EH (cell line): ENCODE results near the gene ARHGEF4.
"Not testable (repeated sequence)": the region's sequence is repeated elsewhere in the genome, so short reads cannot be mapped to it uniquely, and the experiment has no call there.

Experiments
- DNase-seq: peaks from one replicate; pipeline ENCODE4 v3.0.0-alpha.2; 2015; ENCODE audit warnings: low read depth

ARHGEF4 gene

DNA sequence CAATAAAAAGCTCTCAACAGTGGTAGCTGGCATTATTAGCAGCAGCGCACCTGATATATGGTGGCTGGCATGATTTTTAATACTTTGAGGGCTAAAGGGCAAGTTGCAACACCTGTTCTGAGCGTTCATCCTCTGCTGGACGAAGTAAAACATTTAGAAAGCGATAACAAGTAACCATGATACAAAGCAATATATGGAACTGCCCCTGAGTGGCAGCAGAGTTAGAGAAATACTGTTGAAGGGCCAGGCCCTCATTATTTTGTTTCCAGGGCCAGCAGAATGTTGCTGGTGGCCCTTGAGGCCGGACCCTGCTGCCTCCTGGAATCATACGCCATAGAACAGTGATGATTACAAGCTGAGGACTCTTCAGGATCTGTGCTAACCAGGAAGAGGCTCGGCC lies 47.8 kb downstream of the ARHGEF4 start:
- no peak for DNase-seq

DNA sequence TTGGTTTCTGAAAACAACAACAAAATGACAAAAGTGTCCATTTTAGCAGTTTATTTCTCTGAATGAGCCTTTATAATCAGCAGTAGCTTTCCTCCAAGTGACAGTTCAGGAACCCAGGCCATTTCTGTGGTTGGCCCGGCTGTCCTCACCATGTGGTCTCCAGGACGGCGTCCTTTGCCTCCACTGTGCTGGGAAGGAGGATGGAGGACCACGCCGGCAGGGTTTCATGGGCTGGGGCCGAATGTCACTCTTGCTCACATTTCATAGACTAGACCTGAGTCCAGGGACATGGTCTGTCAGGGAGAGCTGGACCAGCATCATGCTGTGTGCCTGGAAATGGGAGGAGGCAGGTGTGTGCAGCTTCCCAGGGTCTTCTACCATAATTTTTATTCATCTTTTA lies 50.9 kb downstream of the ARHGEF4 start:
- no peak for DNase-seq

DNA sequence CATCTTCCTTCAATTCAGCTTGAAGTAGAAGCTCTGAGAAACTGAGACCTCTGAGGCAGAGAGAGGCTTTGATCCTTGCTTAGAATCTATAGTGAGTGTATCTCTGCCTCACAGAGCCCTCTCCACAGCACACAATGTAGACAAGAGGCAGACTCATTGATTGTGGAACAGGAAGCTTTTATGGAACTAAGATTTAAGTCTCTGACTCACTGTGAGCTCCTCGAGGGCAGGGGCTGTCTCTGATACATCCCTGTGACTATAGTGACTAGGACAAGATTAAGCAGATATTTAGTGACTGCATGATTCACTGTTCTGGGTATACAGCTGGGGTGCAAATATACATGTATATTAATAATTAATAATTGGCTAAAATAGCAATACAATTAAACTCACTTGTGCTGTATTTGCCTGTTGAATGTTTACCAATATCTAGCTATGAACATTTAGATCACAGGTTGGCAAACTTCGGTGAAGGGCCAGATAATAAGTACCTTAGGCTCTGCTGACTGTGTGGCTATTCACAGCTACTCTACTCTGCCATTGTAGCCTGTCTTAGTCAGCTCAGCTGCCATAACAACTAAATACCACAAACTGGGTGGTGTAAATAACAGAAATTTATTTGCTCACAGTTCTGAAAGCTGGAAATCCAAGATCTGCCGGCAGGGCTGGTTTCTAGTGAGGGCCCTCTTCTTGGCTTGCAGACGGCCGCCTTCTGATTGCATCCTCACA lies 54.4 kb downstream of the ARHGEF4 start:
- no peak for DNase-seq

DNA sequence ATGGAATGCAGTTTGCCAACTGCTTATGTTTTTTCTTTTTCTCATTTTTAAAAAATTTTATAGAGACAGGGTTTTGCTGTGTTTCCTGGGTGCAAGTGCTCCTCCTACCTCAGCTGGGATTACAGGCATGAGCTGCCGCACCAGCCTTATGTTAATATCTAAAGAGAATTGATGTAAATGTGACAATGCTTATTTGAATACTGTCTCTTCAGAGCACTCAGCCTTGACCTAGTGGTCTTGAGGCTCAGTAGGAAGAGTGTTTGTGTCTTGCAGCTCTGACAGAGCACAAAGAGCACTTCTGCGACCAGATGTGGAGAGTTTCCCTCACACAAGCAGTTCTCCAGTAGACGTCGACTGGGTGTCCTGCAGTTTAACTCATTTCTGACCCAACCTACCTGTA lies 55.3 kb downstream of the ARHGEF4 start:
- DNase-seq = no peak

DNA sequence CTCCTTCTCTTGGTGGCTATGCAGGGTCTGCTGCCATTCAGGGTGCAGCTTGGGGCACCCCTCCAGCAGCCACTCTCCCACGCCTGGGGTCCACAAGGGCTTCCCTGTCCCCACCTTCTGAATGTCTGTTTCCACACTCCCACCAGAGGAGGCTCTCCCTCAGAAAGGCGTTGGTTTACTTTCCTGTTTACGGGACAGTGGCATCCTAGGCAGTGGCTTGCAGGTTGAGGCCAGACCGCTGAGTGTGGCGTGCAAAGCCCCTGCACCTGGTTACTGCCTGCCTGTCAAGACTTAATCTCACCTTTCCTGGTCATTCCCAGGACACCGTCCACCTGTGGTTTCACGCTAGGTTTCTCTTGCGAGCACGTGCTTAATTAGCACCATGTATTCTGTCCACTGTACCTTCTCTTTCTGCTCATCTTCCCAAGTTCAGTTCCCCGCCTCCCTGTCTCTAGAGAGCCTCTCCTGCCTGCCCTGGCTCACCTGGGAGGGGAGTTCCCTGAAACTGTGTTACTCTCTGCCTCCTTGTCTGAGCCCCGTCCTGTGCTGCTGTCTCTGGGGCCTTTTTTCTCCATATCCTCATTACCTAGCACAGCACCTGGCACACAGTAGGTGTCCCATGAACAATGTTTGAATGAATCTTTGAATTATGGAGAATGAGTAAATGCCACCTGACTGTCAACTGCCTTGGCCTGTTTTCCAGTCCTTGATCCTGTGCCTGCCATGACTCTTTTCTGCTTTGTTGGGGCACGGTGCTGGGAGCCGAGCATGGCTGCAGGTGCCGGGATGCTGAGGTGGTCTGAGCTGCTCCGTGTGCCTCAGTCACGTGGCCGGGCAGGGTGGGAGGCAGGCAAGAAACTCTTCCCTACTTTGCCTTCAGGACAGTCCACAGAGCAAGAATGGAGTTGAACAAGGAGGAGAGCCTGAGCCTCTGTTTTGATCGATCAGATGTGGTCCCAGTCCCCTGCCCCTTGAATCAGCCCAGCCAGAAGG lies 56.4 kb downstream of the ARHGEF4 start:
- DNase-seq = no peak

DNA sequence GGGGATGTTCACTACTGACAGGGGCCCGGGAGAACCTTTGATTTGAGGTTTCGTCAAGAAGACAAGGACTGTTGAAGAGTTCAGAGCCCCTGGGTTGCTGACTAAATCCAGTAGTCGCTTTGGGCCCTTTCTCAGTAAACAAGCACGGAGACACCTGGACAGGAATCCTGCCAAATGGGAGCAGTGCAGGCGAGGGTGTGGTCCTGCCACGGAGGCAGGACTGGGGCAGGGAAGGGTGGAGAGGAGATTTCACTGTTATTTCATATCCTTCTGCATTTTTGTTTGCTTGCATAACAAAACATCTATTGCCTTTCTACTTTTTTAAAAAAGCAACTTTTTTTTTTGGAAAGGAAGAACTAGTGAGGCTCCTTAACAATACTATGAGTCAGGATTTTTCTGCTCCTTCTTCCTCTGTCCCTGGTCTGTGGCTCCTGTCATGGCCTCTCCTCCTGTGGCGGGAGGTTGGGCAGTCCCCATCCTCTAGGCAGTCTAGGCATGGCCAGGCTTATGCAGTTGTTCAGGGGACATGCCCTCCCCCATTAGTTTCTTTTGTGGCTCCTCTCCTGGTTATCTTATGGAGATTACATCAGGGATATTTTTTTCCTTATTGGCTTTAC lies 57.7 kb downstream of the ARHGEF4 start:
- no peak for DNase-seq

DNA sequence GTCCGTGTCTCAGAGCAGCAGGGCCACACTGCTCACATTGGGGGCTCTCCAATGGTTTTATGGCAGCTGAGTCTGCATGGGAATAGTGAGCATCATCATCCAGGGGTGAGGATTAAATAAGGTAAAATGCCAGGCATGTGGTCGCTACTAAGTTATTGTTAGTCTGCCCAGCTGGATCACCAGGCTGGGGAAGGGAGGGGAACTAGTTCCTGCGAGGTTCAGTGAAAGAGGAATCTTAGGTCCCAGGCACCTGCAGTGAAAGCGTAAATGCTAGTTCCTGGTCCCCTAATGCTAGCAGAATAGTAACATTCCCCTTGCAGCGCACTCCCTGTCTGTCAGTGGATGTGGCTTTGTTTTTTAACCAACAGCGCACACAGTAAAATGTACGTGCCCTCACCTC lies 60.1 kb downstream of the ARHGEF4 start:
- no peak for DNase-seq

DNA sequence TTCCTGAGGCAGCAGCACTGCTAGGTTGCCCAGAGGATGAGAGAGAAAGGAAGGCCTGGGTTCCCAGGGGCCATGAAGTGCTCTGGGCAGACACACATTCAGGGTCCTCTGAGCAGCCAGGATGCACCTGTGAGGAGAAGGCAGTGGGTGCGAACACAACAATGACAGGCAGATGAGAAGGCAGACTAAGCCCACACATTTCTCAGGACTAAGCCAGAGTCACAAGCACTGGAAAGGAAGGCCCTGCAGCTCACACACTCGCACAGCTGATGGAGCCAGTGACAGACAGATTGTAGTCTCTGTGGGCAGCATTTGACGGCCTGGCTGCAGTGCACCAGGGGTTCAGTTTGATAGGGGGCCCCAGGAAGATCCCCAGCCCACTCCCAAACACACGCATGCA lies 61.8 kb downstream of the ARHGEF4 start:
- no peak for DNase-seq

DNA sequence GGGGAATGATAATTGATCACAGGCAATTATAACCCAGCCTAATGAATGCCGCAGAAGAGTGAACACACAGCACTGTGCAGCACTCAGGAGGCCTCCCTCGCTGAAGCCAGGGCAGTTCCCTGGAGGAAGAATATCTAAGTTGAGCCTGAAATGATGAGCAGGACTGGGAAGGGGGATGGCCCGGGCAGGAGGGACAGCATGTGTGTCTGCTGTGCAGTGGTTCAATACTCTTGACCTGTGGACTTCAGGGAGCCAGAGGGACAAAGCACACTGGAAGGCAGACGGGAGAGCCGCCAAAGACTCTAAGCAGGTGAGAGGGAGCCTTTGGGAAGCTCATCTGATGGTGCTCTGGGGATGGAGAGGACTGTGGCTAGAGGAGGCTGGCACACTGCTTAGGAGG lies 62.6 kb downstream of the ARHGEF4 start:
- no peak for DNase-seq

DNA sequence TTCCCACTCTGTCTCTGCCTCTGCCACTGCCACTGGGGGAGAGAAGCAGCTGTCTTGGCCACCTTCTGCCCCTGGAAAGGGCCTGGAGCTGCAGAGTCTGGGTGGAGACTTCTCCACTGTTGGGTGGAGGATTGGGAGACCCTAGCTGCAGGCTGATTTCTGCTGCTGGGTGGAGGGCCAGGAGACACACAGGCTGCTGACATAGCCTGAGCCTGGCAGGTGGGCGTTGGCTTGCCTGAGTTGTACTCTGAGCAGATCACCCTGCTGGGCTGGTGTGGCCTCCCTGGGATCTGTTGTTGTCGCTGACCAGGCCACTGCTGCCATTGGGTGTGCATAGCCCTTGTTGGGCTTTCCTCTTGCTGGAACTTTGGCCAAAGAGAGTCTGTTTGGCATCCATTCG lies 64.3 kb downstream of the ARHGEF4 start:
- no peak for DNase-seq

DNA sequence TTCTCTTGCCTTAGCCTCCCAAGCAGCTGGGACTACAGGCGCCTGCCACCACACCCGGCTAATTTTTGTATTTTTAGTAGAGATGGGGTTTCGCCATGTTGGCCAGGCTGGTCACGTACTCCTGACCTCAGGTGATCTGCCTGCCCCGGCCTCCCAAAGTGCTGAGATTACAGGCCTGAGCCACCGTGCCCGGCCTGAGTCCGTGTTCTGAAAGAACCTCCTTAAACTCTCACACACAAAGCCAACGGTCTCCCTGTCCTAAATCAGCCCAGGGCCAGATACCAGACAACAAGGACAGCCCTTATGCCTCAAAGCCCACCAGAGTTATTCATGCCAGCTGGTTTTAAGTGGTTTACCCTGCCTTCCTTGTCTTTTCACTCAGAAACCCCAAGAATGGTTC lies 64.9 kb downstream of the ARHGEF4 start:
- DNase-seq = not testable (repeated sequence)

DNA sequence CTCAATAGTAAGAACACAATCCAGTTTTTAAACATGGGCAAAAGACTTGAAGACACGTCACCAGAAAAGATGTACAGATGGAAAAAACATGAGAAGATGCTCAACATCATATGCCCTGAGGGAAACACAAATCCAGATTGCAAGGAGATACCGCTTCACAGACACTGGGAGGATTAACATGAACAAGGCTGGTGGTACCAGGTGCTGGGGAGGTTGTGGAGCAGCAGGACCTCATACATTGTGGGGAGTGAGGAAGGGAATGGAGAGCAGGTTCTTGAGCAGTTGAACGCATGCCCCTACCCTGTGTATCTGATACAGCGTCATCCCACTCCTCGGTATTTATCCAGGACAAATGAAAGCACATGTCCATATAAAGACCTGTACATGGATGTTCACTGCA lies 72.1 kb downstream of the ARHGEF4 start:
- no peak for DNase-seq

DNA sequence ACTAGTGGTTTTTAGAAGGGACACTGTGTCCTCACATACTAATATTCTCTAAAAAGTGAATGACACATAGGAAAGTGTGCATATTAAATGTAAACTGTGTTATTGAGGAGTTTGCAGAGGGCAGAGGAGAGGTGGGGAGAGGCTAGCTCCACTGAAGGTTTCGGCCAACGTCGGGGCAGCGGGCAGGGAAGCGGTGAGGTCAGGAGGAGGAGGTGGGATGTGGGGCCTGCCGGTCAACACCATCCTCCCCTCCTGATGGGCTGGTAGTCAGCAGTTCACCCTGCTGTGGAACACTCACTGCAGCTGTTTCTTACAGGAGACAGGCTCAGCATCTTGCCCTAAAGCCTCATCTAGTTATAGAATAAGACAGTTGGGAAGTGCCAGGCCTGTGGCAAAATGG lies 74.2 kb downstream of the ARHGEF4 start:
- no peak for DNase-seq

DNA sequence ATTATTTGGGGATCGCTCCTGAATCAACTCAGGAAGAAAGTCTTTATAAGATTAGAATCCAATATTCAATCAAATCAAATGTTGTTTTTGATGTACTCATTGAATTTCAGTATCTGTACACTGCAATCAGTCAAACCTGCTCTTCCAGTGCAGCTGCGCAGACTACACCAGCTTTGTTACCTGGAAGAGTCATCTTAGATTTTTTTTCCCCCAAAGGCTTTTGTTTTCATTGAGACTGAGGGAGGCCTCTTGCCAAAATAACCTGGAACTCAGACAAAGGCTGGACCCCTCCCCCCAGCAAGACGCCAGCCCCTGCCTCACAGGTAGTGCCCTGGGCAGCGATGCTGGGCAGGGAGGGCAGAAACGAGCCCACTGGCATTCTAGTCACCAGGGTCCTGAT lies 74.8 kb downstream of the ARHGEF4 start:
- no peak for DNase-seq

DNA sequence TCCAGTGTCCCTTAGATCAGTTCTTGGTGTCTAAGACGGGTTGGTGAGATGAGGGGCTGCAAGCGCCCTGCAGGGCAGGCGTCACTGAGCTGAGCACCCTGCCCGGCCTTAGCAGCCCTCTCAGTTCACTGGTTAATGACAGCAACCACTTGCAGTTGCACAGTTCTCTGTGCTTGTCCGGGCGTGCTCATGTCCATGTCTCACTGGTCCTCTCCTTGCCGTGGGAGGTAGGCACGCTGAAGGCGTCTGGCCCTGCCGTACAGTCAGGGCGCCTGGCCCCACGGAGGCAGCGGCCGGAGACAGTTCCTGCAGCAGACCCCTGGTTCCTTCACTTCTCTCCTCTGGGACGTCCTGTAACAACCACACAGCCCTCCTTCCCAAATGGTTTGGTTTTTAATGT lies 75.3 kb downstream of the ARHGEF4 start:
- DNase-seq = no peak

DNA sequence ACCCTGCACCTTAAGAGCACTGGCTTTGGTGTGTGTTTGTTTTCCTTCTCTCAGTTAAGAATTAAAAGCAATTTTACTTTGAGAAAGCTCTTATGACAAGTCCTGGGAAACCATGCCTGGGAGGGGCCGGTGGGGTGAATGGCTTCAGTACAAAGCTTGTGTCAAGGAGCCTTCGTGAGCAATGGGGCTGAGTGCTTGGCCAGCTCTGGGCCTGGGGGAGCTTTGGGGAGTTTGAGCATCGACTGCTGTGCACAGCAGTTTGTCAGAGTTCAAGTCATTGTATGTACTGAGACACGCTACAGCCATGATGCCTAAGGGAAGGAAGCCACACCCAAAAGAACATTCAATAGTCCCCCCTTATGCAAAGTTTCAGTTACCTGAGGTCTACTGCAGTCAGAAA lies 75.8 kb downstream of the ARHGEF4 start:
- no peak for DNase-seq

DNA sequence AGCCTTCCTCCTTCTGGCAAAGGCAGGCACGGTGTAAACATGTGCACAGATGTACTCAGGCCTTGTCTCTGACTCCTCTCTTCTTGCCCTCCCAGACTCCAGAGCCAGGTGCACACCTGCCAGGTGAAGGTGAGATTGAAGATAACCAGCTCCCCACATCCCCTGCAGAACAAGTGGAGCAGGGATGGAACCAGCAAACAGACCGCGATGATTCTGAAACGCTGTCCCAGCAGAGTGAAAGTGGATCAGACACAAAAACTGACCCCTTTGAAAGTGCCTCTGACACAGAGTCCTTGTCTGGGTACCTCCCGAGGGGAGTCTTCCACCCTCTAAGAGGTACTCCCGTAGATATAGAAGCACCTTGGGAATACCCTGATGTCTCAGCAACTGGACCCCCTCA lies 77.2 kb downstream of the ARHGEF4 start:
- DNase-seq = no peak

DNA sequence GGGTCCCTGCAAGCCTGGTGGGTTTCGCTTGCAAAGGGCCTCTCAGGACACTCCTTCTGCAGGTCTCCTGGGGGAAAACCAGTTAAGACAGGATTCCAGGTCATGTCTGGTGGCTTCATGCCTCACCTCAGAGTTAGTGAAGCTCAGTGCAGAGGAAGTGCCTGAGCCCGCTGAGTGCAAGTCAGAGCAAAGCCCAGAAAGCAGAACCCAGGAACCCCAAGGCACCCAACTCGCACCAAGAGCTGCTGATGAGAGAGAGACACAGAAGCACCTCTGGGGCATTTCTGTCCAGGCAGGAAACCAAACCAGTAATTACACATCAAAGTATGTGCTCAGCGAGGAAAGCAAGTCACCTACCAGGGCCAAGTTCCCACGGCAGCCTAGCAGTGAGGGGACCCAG lies 78.4 kb downstream of the ARHGEF4 start:
- no peak for DNase-seq

DNA sequence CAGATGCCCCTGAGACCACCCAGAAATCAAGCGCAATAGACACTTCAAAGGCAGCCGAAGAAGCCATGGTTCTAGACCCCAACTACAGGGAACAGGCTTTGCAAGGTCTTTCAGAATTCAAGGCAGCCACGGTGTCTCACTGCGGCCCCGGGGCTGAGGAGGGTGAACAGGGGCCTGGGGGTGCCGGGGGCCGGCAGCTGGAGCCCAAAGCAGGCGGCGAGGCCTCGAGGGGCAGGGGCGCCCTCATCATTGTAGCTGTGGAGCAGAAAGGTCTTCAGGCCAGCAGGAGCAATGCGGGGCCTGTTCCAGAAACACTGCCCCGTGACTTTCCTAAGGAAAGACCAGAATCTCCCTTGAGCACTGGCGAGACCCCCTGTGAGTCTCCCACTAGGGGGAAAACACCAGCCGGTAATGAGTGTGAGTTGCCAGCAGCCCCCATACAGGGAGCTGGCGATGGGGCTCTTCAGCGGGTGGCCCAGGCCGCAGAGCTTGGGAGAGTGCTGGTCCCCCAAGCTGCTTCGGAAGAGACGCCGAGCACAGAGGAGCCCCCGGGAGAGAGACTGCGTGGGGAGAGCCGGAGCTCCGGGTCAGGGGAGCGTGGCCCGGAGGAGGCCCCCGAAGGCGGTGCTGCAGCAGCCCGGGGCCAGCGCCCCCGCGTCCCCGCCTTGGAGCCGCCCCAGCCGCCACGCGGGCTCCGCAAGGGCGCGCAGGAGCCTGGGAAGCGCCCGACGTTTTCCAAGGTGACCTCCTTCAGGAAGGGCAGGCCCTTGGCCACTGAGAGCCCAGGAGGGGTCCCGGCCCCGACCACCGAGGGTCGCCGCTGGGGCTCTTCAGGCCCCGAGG lies 79.1 kb downstream of the ARHGEF4 start:
- no peak for DNase-seq

DNA sequence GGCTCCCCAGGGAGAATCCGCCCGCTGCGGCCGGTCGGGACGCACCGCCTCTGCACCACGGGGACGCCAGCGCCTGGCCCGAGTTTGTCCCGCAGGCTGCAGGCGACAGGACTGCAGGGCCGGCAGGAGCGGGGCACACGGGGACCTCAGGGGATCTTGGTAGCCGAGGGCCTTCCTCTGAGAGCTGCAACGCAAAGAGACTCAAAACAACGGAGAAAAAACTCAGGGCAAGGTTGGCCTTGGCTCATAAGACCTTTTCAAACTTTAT lies 79.7 kb downstream of the ARHGEF4 start:
- no peak for DNase-seq

DNA sequence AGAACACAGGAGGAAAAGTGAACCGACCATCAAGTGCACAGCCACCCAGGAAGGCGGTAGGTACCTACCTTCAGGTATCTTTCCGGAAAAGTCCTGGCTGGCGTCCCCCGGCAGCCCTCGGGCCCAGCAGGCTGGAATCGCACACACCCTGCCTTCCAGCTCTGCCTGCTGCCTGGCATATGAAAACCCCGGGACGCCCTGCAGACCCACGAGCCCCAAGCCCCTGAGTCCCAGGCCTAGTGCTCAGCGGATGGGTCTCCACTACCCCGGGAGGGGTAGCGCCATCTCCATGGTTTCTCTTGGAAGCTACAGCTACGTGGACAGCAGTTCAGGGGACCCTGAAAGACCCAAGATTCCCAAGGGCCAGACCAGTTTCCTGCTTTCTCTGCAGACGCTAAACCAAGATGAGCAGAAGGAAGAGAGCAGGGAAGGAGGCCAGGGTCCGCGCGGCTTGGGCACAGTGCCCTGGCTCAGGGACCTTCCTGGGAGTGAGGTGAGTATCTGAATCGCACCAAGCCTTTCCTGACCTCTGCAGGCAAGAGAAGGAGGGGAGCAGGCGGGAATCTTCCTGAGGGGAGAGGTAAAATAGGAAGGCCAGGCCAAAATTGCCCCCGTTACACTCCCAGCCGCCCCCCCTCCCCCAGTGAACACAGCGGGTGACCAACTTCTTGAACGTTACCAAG lies 80.4 kb downstream of the ARHGEF4 start:
- no peak for DNase-seq

DNA sequence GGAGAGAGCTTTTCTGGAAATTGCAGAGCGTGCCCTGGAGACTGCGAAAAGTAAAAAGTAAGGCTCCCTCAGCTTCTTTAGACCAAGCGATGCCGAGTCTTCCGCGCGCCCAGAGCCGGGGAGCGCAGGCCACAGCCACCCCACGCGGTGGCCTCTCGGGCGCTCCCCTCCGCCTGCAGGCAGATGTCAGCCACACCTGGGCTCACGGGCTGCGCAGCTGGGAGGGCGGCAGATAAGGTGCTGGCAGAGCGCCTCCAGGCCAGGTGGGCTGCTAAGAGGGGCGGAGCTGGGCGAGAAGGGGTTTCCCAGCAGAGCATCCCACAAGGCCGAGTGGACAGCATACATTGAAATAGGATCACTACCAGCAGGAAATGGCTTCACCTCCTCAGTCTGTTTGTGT lies 81.7 kb downstream of the ARHGEF4 start:
- DNase-seq = no peak
